Calu3 (cell line): Measurements from ENCODE around the gene TBC1D19. TPM values are rescaled to one million over a fixed set of nuclear protein-coding genes. Genes with fewer than 3 reads are reported as not detected.
A peak's percentile ranks its signal among the peaks of the same experiment; 100 is the strongest.
"Not testable (repeated sequence)": the region's sequence is repeated elsewhere in the genome, so short reads cannot be mapped to it uniquely, and the experiment has no call there.

ENCODE experiments used
- BruUV-seq: library from RNA; stranded (reverse); fragments of 400-500 nt; replicated peaks from 2 replicates; lab custom pipeline; 2021; lab: Mats Ljungman, UMichigan
- CTCF ChIA-PET: fragments of 300-600 bp; sonication (Branson Sonifier 250); formaldehyde crosslinking; loops from one replicate; lab custom pipeline; 2022; ENCODE audit warnings: antibody characterized with exemption; lab: Charles Lee
- DNase-seq: peaks from one replicate; pipeline ENCODE4 v3.0.0; 2022
- H3K27ac Mint-ChIP-seq: one replicate; pipeline ENCODE4 v1.8.0; 2022; ENCODE audit warnings: mixed read lengths; ENCODE audit not compliant: unreplicated experiment
- H3K27me3 Mint-ChIP-seq: one replicate; pipeline ENCODE4 v1.8.0; 2022; ENCODE audit warnings: mixed read lengths; ENCODE audit not compliant: unreplicated experiment
- H3K36me3 Mint-ChIP-seq: one replicate; pipeline ENCODE4 v1.8.0; 2022; ENCODE audit warnings: mild to moderate bottlenecking, moderate library complexity, mixed read lengths; ENCODE audit not compliant: insufficient read depth, unreplicated experiment
- H3K4me1 Mint-ChIP-seq: one replicate; pipeline ENCODE4 v1.8.0; 2022; ENCODE audit warnings: mild to moderate bottlenecking, low read depth, mixed read lengths; ENCODE audit not compliant: unreplicated experiment
- H3K4me3 Mint-ChIP-seq: one replicate; pipeline ENCODE4 v1.8.0; 2022; ENCODE audit warnings: mild to moderate bottlenecking, low read depth, moderate library complexity, mixed read lengths; ENCODE audit not compliant: unreplicated experiment
- H3K9me3 Mint-ChIP-seq: one replicate; pipeline ENCODE4 v1.8.0; 2022; ENCODE audit warnings: low read depth, mixed read lengths; ENCODE audit not compliant: unreplicated experiment
- intact Hi-C: fragments of 100-400 bp; cut with micrococcal nuclease; formaldehyde crosslinking; loops from one replicate; pipeline ENCODE4 v1.10.0; 2022; ENCODE audit not compliant: unreplicated experiment
- total RNA-seq: library from RNA; stranded (reverse); gene quantifications from 2 replicates; pipeline ENCODE4 v1.2.3, GENCODE V29; 2022
- TF ChIP-seq, protein P1 (sequence below): fragments of 200-600 bp; IDR thresholded peaks from one replicate; pipeline ENCODE4 v1.8.0; 2022; ENCODE audit warnings: antibody characterized with exemption; ENCODE audit not compliant: unreplicated experiment

The TBC1D19 gene
- total RNA-seq, 1 experiment from 2014 or later: 5.5 TPM

DNA sequence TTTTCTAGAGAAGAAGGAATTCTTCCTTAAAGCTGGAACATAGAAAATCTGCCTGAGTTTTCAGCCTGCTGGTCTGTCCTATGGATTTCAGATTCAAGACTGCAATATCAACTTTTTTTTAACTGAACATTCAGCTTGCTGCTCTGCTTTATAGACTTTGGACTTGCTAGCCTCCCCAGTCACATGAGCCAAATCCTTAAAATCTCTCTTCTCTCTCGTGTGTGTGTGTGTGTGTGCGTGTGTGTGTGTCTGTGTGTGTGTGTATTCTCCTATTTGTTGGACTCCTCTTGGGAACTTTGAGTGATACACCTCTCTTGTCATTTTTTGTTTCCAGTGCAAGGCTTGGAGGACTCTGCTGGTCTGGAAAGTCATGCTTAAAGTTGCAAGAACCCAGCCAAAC, 6.8 kb upstream of the TBC1D19 start:
- H3K27ac Mint-ChIP-seq: no peak overlapping the region
- no peak overlapping the region for H3K4me3 Mint-ChIP-seq
- CTCF ChIA-PET: no interaction called here
- TF ChIP-seq, protein P1, sequence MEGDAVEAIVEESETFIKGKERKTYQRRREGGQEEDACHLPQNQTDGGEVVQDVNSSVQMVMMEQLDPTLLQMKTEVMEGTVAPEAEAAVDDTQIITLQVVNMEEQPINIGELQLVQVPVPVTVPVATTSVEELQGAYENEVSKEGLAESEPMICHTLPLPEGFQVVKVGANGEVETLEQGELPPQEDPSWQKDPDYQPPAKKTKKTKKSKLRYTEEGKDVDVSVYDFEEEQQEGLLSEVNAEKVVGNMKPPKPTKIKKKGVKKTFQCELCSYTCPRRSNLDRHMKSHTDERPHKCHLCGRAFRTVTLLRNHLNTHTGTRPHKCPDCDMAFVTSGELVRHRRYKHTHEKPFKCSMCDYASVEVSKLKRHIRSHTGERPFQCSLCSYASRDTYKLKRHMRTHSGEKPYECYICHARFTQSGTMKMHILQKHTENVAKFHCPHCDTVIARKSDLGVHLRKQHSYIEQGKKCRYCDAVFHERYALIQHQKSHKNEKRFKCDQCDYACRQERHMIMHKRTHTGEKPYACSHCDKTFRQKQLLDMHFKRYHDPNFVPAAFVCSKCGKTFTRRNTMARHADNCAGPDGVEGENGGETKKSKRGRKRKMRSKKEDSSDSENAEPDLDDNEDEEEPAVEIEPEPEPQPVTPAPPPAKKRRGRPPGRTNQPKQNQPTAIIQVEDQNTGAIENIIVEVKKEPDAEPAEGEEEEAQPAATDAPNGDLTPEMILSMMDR: no peak
- H3K27me3 Mint-ChIP-seq: no peaks in the 10 kb centered on the region
- H3K4me1 Mint-ChIP-seq: no peaks in the 10 kb centered on the region
- intact Hi-C loops: no loop called here
- no peaks in the 10 kb centered on the region for H3K9me3 Mint-ChIP-seq
- H3K36me3 Mint-ChIP-seq: no peaks in the 10 kb centered on the region
- no peak for DNase-seq
- BruUV-seq: no TSS peak

DNA sequence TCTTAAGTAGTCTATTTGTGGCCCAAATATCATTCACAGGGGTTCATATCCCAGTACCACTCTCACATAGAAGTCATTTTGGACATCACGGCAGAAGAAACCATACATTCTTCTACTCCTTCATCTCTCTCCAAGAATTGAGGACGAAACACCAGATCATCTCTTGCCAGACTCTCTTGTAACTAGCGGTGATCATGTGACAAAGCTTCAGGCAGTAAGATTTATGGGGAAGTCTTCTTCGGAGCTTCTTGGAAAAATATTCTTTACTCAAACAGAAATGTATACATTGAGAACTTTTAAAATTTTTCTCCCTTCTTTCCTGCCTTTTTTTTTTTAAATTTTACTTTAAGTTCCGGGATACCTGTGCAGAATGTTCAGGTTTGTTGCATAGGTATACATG, 4.7 kb upstream of the TBC1D19 start:
- Mint-ChIP-seq H3K4me1 (no peaks in the 10 kb centered on the region), H3K27ac (no peak overlapping the region), H3K4me3 (no peak overlapping the region), H3K27me3 (no peaks in the 10 kb centered on the region), H3K9me3 (no peaks in the 10 kb centered on the region), H3K36me3 (peaks cover 8% of the 10 kb centered on the region)
- DNase-seq: no peak
- no TSS peak for BruUV-seq
- intact Hi-C loops: no loop called here
- CTCF ChIA-PET: no interaction called here
- TF ChIP-seq, protein P1: no peak

- not testable (repeated sequence) for H3K4me1 Mint-ChIP-seq
Observed at GRCh38 chr4:26581341-26581740, 2.5 kb upstream of the TBC1D19 start.

GRCh38 chr4:26583538-26583864, 383 bp upstream of the TBC1D19 start:
- Mint-ChIP-seq H3K4me1 (no peaks in the 10 kb centered on the region), H3K27ac (peak overlapping the region; percentile 45), H3K9me3 (no peaks in the 10 kb centered on the region), H3K36me3 (peaks cover 11% of the 10 kb centered on the region), H3K27me3 (no peaks in the 10 kb centered on the region), H3K4me3 (peak overlapping the region; percentile 81)
- DNase-seq: no peak
- no TSS peak for BruUV-seq
- intact Hi-C loops: no loop called here
- TF ChIP-seq, protein P1: no peak
- CTCF ChIA-PET: interaction anchor here (1.6 kb wide), 1 partner anchor 15 kb away, joined by 9 read pairs; no protein-coding TSS in a partner anchor

More at GRCh38 chr4:26581341-26581740, 2.5 kb upstream of the TBC1D19 start:
- H3K4me3 Mint-ChIP-seq, BruUV-seq, H3K27ac Mint-ChIP-seq, H3K27me3 Mint-ChIP-seq, CTCF ChIA-PET, DNase-seq, intact Hi-C loops, H3K9me3 Mint-ChIP-seq: not testable (repeated sequence)
- H3K36me3 Mint-ChIP-seq: peaks cover 11% of the 10 kb centered on the region

DNA sequence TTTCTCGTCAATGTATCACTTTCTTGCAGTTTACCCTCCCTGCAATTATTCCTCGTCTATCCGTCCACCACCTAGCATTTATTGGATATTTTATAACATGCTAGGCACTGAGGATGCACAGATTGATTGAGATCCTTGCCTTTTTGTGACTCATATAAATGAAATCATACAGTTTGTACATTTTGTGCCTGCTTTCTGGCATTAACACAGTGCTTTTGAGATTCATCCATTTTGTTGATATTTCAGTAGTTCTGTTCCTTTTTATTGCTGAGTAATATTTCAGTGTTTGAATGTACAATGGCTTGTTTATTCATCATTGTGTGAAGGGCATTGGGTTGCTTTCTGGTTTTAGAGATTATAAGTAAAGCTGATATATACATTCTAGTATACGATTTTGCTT, 841 bp downstream of the TBC1D19 start:
- no peak for DNase-seq
- H3K9me3 Mint-ChIP-seq: no peaks in the 10 kb centered on the region
- BruUV-seq: no TSS peak
- no peak overlapping the region for H3K27ac Mint-ChIP-seq
- intact Hi-C loops: no loop called here
- CTCF ChIA-PET: interaction anchor here (1.6 kb wide), 1 partner anchor 16 kb away, joined by 9 read pairs; no protein-coding TSS in a partner anchor
- no peaks in the 10 kb centered on the region for H3K27me3 Mint-ChIP-seq
- peaks cover 3% of the 10 kb centered on the region for H3K4me1 Mint-ChIP-seq
- TF ChIP-seq, protein P1: no peak
- H3K36me3 Mint-ChIP-seq: peaks cover 11% of the 10 kb centered on the region
- peak overlapping the region; percentile 81 for H3K4me3 Mint-ChIP-seq
